ENCODE measurements around the gene DLGAP1.

DLGAP1 gene

DNA sequence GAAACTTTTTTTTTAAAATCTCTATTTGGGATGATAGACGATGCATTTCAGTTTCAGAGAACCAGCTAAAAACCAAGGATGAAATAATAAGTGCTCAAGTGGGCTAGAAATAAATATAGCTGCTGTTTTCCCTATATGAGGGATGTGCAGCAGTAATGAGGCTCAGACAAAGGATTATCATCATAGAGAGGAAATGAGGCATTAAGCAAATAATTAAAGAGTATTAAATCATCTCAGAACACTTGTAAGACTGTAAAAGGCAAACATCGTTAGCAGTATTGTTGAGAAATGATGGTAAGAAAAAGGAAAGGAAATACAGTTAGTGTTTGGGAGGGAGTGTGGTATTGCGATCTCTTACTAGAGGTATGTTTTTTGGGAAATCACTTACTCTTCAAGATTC is 771.6 kb downstream of the DLGAP1 start:
- DNase-seq = no peak

DNA sequence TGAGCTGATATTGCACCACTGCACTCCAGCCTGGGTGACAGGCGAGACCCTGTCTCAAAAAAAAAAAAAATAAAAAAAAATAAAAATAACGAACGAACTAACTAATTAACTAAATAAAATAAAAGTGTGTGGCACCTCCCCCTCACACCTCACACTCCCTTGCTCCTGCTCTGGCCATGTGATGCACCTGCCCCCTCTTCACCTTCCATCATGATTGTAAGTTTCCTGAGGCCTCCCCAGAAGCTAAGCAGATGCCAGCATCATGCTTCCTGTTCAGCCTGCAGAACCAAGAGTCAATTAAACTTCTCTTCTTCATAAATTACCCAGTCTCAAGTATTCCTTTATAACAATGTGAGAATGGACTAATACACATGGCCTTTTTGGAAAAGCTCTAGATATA is 773.0 kb downstream of the DLGAP1 start:
- no peak for DNase-seq

DNA sequence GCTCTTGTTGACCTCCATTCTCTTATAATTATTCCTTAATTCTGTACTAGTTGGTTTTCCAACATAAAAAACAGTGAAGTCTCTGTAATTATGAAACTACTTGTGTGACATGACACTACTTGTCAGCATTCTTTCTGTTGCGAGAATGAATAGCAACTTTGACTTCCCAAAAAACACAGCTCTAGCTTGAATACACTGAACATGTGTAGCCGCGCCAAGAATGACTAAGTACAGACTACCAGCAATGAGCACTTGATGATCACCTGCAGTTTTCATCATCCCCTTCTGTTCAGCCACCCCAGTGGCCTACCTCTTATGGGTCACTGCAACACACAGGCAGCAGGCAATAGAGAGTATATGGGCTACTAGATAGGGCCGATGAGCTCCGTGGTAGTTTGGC is 775.9 kb downstream of the DLGAP1 start:
- DNase-seq = no peak

DNA sequence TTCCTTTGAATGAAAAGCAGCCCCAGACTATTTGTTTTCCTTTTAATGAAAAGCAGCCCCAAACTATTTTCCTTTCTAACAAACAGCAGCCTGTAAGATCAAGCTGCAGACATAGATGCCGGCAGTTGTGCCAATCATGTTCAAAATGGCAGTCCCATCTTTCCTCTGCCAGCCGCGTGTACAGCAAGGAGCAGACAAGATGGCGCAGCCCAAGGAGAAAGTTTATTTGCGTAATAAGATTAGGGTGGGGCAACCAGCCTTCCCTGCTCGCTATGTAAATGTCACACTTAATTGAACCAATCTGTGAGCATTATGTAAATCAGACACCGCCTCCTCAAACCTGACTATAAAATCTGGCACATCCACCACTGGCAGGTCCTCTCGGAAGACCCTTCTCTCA is 779.1 kb downstream of the DLGAP1 start:
- no peak for DNase-seq

DNA sequence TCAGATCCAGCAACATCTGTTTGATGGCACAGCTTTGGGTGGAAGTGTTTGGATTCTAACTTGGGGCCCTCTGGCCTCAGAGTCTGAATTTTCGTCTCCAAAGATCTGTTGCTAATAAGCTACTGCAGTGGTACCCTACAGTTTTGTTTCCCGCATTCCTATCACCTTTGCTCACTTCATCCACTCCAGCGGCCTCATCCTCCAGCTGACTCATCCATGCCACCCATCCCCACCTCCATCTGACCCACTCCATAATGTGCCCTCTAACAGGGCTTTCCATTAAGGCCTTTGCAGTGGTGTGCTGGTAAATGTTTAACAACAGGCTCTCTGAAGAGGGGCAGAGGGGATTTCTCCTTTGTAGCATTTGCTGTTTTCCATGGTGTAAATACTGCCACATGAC is 779.7 kb downstream of the DLGAP1 start:
- DNase-seq = no peak

DNA sequence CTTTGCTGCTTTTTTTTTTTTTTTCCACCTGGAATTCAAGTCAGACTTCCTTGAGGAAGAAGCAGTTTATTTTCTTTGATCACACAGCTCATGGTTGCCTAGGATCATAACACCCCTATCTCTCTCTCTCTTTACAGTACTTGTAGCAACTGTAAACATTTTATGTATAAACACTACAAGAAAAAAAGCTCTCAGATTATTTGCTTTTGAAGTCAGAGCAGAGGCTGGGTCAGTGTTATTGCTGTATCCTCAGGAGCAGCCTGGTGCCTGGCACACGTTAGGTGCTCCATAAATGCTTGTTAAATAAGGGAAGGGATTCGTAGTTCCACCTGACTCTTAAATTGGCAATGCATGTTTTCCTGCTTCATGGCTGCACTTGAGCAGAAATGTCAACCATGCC is 783.9 kb downstream of the DLGAP1 start:
- DNase-seq = no peak

DNA sequence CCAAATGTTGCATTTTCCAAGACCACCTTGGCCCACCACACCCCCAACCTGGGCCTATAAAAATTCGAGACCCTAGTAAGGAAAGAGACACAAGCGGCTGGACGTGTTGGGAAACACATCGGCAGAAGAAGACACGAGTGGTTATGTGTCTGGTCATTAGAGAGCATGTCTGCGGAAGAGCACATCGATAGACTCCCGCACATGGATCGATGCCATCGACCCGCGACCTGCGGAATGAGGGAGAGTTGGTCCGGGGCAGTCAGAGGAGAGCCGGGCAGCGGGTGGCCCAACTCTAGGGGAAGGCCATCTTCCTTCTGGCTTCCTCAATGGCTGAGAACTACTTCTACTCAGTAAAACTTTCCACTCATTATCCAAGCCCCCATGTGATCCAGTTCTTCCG is 785.7 kb downstream of the DLGAP1 start:
- no peak for DNase-seq

DNA sequence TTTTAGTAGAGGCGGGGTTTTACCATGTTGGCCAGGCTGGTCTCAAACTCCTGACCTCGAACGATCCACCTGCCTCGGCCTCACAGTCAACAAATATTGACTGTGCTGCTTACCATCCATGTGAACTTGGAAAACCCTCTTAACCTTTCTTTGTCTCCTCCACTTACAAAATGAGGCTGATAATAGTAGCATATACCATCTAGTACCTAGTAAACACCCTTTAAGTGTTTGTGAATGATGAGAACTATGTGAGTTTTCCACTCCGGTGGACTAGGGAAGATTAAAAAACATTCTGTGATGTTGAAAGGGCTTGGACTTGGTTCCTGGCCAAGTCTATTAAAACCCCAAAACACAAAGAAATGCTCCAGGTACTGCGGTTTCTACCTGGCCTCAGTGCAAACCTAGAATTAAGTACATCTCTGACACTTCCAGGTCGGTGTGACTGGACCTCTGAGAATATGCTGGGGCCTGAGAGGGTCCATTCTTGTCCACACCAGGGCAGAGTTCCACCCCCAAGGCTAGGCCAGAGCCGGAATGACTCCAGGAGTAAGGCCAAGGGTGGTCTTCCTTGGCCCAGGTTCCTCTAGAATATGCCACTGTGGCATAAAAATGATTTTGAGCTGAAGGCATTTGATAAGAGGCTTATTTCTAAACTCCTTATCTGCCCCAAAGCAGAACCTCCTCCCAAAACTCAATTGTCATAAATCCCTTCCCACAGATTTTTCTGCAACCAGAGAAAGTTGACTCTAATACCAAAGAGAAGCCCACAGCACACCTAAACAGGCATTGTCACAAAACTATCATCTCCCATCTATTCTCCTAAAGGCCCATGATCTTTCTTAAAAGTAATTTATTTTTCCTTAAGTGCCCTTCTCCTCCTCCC is 787.6 kb downstream of the DLGAP1 start:
- DNase-seq = no peak

DNA sequence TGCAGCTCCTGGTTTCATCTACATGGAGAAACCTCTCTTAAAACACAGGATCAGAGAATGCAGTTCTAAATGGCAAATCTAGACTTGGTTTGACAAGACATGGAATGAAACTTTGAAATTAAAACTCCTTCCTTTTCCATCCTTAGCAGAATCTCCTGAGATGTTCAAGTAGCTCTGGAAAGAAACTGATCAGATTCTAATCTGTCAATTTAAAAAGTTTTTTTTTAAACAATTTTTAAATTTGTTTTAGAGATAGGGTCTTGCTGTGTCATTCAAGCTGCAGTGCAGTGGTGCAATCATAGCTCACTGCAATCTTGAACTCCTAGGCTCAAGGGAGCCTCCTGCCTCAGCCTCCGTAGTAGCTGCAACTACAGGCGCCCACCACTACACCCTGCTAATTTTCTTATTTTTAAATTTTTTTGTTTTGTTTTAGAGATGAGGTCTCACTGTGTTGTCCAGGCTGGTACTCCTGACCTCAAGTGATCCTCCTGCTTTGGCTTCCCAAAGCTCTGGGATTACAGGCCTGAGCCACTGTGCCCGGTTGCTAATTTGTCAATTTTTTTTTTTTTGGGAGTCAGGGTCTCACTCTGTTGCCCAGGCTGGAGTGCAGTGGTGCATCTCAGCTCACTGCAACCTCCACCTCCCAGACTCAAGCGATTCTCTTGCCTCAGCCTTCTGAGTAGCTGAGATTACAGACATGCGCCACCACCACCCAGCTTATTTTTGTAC is 788.4 kb downstream of the DLGAP1 start:
- DNase-seq = no peak

DNA sequence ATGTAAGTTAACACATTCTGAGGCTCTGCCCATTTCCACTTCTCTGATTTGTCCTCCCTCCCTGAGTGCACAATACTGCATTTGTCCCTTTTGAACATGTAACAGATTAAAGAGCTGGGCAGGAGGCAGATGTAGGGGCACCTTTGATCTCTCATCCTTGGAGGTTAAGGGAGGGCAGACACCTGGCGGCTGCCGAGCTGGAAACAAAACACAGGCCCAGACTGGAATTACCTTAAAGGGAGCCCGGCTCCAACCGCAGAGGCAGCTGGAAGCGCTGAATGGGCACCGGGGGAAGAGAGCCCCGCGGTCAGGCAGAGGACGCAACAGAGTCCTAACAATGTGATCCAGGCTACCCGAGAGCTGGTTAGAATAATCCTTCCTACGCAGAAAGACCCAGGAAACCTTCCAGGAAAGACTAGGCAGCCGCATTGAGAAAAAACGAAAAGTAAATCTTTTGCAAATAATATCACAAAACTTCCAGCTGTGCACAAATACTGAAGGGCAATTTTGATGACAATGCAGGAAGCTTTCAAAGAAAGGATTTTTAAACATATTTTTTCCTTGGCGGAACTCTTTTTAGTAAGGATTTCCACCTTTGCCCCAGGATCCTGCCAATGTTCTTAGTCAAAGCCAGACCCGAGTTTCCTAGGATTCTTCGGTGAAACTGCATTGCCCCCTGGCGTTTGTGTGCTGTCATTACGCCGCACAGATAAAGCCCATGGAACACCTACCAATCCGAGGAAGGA is 789.2 kb downstream of the DLGAP1 start:
- peak; percentile 81 for DNase-seq

DNA sequence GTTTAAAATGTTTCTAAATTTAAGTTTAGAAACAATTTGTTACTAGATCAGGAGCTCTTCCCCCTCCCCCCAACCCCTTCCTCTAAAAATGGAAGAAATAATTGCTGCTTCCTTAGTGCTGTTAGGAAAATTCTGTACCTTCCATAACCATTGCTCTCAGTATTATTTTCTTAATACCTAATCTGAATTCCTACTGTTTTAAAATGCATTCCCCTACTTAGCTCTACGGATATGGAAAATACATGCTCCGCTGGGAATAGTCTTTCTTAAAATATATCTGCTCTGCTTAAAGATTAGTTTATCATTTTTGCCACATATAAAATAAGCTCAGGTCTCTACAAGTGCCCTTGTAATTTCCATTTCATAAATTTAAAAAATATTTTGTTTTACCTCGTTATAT is 789.9 kb downstream of the DLGAP1 start:
- no peak for DNase-seq

DNA sequence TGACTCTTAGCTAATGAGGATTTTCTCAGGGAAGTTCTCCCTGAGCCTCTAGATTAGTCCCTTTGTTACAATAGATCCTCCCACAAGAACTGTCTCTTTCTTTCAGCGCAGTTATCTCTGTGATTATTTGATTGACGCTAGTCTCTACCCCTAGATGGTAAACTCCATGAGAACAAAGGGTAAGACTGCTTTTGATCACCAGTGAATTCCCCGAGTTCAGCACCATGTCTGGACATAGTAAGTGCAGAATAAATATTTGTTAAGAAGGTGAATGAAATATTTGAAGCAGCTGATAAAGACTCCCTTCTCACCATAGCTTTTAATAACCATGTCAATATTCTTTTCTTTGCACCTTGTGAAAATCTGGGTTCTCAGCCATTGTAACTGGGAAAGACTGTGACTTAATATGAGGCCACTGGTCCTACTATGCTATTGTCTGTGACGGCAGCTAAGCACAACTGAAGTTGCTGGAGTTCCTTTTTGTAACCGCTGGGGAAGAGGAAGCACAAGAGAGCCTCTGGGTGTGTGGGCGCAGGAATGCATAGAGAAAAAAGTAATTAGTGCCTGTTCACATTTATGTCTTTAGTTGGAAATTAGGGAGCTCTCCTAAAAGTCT is 790.4 kb downstream of the DLGAP1 start:
- no peak for DNase-seq

DNA sequence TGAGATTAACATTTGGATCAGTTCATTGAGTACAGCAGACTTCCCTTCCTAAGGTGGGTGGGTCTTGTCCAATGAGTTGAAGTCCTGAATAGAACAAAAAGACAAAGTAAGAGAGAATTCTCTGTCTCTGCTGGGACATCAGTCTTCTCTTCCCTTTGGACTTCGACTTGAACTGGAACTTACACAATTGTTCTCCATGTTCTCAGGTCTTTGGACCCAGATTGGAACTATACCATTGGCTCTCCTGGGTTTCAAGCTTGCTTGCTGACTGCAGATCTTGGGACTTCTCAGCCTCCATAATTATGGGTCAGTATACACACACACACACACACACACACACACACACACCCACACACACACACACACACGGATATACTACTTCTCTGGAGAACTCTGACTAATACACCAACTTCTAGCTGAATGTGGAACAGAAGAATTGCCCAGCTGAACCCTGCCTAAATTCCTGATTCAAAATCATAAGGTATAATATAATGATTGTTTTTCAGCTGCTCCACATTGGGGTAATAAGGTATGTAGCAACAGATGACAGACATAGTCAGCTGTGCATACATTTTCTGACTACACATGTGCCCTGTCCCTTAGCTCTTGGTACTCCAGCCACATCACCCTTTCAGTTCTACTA is 791.1 kb downstream of the DLGAP1 start:
- no peak for DNase-seq

DNA sequence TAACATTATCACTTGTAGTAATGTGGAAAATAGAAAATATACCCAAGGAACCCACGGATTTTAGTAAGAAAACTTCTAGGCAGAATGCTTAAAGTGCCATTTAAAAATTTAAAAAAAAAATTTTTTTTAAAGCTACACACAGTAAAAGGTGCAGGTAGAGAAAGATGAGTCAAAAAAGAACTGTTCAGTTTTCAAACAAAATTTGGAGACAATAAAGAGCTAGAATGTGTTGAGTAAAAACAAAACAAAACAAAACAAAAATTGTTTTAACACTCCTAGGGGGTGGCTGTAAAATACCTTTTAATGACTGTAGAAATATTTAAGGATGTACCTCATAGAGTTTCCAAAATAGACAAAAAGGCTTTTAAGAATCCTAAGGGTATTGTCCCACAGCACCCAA is 793.1 kb downstream of the DLGAP1 start:
- no peak for DNase-seq

DNA sequence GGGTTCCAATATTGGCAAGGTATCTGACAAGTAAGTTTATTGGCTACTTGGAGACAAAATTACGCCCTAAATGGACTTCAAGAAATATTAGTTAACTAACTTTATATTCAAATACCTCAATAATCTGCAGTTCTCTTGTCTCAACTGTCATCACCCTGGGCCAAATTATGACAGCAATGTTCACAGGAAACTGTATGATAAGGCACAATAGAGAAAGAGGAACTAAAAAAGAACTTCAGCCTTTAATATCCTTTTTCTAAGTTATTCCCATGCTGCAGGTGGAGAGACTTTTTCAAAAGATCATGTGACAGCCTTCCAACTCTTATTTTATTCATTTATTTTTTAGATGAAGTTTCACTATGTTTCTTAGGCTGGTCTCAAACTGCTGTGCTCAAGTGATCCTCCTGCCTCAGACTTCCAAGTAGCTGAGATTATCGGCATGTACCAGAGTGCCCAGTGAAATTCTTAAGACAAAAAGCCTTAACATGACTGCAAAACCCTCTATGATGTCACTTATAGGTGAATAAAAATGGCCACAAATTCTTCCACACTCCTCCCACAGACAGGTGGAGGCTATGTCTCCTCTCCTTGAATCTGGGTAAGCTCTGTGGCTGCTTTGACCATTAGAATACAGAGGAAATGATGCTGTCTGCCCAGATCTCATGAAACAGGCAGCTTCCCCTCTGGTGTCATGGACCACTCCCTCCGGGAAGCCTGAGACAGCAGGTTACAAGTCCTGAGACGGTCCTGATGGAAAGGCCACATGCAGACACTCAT is 794.2 kb downstream of the DLGAP1 start:
- DNase-seq = no peak

DNA sequence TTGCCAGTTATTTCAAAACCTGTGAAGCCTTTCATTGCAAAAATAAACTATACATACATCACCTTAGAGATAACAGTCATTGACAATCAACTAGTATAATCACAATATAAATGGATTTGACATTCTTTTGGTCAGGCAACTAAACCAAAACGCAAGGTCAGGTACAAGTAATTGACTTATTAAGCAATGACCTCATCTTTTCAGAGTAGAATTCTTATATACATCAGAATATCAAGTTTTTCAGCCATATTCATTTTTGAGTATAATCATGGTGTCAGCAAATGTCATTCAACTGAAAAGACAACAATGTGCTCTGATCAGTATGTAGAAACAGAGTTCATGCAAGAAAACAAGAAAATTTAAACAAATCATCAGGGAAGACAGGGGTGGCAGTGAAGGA is 796.6 kb downstream of the DLGAP1 start:
- DNase-seq = no peak

DNA sequence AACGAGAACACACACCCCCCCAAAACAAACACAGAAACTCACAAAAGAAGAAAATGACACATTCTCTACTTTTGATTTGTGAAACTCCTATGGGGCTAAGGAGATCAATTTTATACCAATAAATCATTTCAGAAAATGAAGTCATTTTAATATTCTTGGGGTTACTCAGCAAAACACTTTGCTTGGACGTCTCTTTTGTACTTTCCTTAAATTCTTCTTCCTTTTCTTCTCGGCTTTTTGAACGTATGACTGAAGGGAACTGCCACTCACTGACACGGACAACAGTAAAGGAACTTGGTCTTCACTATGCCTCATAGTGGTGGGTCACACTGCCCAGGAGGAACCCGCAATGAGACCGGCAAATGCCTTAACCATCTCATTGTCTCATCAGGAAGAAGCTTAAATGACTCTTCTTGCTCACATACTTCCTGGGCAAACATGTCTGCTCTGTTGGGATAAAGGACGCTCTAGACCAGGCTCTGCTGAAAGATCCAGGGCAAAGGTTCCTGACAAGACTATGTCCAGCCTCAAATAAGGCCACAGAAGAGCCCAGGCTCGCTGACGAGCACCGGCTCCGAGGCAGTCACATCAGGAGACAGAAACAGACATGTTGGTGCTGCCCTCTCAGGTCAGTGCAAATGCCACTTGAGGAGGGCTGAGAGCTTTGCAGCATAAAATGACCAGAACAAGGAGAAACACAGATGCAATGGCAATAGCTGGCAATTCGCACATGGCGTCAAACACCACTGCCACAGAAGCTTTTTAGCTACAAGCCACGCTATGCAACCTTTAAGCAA is 799.7 kb downstream of the DLGAP1 start:
- no peak for DNase-seq

DNA sequence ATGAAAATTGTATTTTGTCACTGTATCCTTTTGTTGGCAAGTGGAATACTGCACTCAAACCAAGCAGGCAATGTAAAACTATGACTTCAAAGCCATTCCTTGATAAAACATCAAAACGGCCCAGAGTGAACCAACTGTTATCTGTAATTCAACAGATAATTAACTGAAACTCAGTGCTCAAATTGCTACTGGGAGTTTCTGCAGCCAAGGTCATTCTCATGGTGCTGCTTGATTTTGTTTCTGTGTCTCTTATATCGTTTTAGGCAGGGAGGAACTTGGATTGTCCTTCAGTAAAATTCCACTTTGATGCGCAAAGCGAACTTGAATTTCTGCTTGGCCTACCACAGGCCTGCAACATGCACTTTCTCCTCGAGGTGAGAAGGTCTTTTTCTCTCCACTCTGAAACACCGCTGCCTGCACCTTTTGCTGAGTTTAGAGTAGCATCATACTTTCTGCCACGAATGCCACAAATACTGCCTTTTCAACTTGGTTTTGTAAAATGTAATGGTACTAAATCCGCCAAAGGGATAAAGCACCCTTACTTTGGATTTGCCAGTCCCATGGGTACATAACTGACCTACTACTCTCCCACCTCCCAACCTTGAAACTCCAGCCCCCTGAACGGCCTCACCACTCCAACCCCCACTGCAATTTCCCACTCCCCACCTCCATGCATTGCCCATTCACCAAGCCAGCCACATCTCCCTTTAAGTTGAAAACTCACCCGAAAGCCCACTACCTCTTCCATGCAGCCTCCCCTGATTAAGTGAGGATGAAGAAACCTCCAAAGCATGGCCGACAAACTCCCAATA is 800.5 kb downstream of the DLGAP1 start:
- no peak for DNase-seq

DNA sequence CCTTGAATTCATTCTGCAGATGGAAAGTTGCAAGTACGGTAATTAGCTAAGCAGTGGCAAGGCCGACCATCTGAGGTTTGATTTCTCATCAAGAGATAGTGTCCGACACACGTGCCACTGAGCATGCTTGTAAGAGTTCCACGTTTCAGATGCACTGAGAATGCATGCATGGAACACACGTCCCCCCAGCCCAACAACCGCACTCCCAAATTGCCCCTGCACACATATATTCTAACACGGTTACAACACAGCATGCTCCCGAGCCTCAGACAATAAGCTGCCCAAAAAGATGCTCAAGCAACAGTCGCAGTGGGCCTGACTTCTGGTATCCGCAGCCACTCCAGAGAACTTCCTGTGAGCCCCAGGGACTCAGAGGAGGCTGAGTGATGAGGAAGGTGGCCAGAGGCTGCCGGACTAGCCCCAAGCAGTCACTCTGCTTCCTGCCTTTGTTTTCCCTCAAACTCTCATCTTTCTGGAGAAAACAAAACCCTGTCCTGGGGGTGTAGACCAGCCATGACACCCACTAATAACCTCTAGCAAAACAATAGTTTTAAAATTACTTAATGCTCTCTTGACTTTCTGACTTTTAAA is 801.2 kb downstream of the DLGAP1 start:
- DNase-seq = no peak

Measured in right kidney (tissue), 1 donor.